IMR-90 (cell line): ENCODE measurements around the gene UNC119. TPM values are rescaled to one million over a fixed set of nuclear protein-coding genes. Genes with fewer than 3 reads are reported as not detected.

Experiments
- ATAC-seq: fragments of 200-7000 bp; cut with Tn5 transposase; 2 replicates; pipeline ENCODE4 v1.9.1; 2020; ENCODE audit warnings: low read depth, mild to moderate bottlenecking, moderate library complexity
- BruUV-seq: library from RNA; stranded (reverse); fragments of 400-500 nt; replicated peaks from 2 replicates; lab custom pipeline; 2021; lab: Mats Ljungman, UMichigan
- CTCF ChIA-PET: fragments of 300-600 bp; formaldehyde crosslinking; extraction: SDS; loops from one replicate; lab custom pipeline; 2021; ENCODE audit warnings: antibody characterized with exemption; lab: Yijun Ruan, JAX
- POLR2A ChIA-PET: fragments of 300-600 bp; sonication (Branson Sonifier 250); formaldehyde crosslinking; loops from one replicate; lab custom pipeline; 2022; ENCODE audit warnings: antibody characterized with exemption; ENCODE audit not compliant: unreplicated experiment; lab: Charles Lee
- DNase-seq: peaks from one replicate; pipeline ENCODE4 v3.0.0; 2013
- H2AFZ ChIP-seq: replicated peaks from 2 replicates; pipeline ENCODE3; 2013; ENCODE audit warnings: low read length, mild to moderate bottlenecking; ENCODE audit not compliant: poor library complexity
- H2AK5ac ChIP-seq: 2 replicates; pipeline ENCODE4 v1.6.1; 2013; ENCODE audit warnings: low read depth, low read length, inconsistent platforms
- H2AK9ac ChIP-seq: replicated peaks from 2 replicates; pipeline ENCODE3; 2013; ENCODE audit warnings: mild to moderate bottlenecking, low read depth, low read length, moderate library complexity; ENCODE audit not compliant: poor library complexity
- H2BK120ac ChIP-seq: 2 replicates; pipeline ENCODE4 v1.6.1; 2013; ENCODE audit warnings: low read depth, low read length, inconsistent platforms
- H2BK15ac ChIP-seq: 3 replicates; pipeline ENCODE4 v1.6.1; 2013; ENCODE audit warnings: low read depth, low read length, inconsistent platforms
- H2BK20ac ChIP-seq: 2 replicates; pipeline ENCODE4 v1.6.1; 2013; ENCODE audit warnings: low read depth, mild to moderate bottlenecking, inconsistent platforms, low read length, moderate library complexity
- H2BK5ac ChIP-seq: 2 replicates; pipeline ENCODE4 v1.6.1; 2013; ENCODE audit warnings: mild to moderate bottlenecking, low read depth, low read length, inconsistent platforms; ENCODE audit not compliant: poor library complexity, severe bottlenecking
- H3K14ac ChIP-seq: replicated peaks from 2 replicates; pipeline ENCODE4 v1.6.1; 2013; ENCODE audit warnings: low read depth, low read length, inconsistent platforms
- H3K18ac ChIP-seq: 2 replicates; pipeline ENCODE4 v1.6.1; 2013; ENCODE audit warnings: low read depth, low read length, control low read depth
- H3K23ac ChIP-seq: 2 replicates; pipeline ENCODE4 v1.6.1; 2013; ENCODE audit warnings: low read depth, low read length, inconsistent platforms
- H3K27ac ChIP-seq: 2 replicates; pipeline ENCODE4 v1.5.1; 2013; ENCODE audit warnings: mild to moderate bottlenecking, control low read depth, low read length; ENCODE audit not compliant: insufficient read depth
- H3K27me3 ChIP-seq: 2 replicates; pipeline ENCODE4 v1.6.1; 2013; ENCODE audit warnings: low read length; ENCODE audit not compliant: control insufficient read depth, insufficient read depth
- H3K36me3 ChIP-seq: 2 replicates; pipeline ENCODE4 v1.6.1; 2013; ENCODE audit warnings: low read length, mixed read lengths; ENCODE audit not compliant: control insufficient read depth, insufficient read depth
- H3K4ac ChIP-seq: 2 replicates; pipeline ENCODE4 v1.6.1; 2013; ENCODE audit warnings: low read depth, low read length, inconsistent platforms
- H3K4me1 ChIP-seq: 2 replicates; pipeline ENCODE4 v1.6.1; 2013; ENCODE audit warnings: low read length, mixed read lengths; ENCODE audit not compliant: control insufficient read depth, insufficient read depth
- H3K4me2 ChIP-seq: 2 replicates; pipeline ENCODE4 v1.6.1; 2013; ENCODE audit warnings: low read depth, mild to moderate bottlenecking, control low read depth, low read length, moderate library complexity
- H3K4me3 ChIP-seq: 2 replicates; pipeline ENCODE4 v1.5.1; 2013; ENCODE audit warnings: low read depth, mild to moderate bottlenecking, control low read depth, low read length, moderate library complexity; ENCODE audit not compliant: insufficient read depth
- H3K56ac ChIP-seq: 2 replicates; pipeline ENCODE4 v1.6.1; 2013; ENCODE audit warnings: low read length, inconsistent platforms; ENCODE audit not compliant: insufficient read depth; ENCODE audit errors: extremely low read depth
- H3K79me1 ChIP-seq, 2 experiments: 2 replicates each; pipeline ENCODE4 v1.6.1; 2013; ENCODE audit warnings: low read length in 2 of 2, inconsistent platforms in 1 of 2, low read depth in 1 of 2
- H3K9ac ChIP-seq: 2 replicates; pipeline ENCODE4 v1.6.1; 2013; ENCODE audit warnings: low read depth, low read length, control low read depth
- H3K9me1 ChIP-seq: 2 replicates; pipeline ENCODE4 v1.6.1; 2013; ENCODE audit warnings: low read length, inconsistent platforms; ENCODE audit not compliant: insufficient read depth
- H3K9me3 ChIP-seq: 2 replicates; pipeline ENCODE4 v1.6.1; 2013; ENCODE audit warnings: low read length; ENCODE audit not compliant: control insufficient read depth, insufficient read depth
- H4K20me1 ChIP-seq: 2 replicates; pipeline ENCODE4 v1.6.1; 2013; ENCODE audit warnings: low read length, inconsistent platforms; ENCODE audit not compliant: insufficient read depth
- H4K5ac ChIP-seq: 2 replicates; pipeline ENCODE4 v1.6.1; 2013; ENCODE audit warnings: mild to moderate bottlenecking, low read depth, low read length, control low read depth
- H4K8ac ChIP-seq, 2 experiments: 2 replicates each; pipeline ENCODE4 v1.6.1; 2013; ENCODE audit warnings: low read depth in 2 of 2, low read length in 2 of 2, control low read depth in 1 of 2, inconsistent platforms in 1 of 2
- H4K91ac ChIP-seq: 2 replicates; pipeline ENCODE4 v1.6.1; 2013; ENCODE audit warnings: low read depth, low read length, inconsistent platforms; ENCODE audit not compliant: insufficient read depth
- BHLHE40 ChIP-seq: fragments of 150-350 bp; IDR thresholded peaks from 2 replicates; pipeline ENCODE4 v1.6.1; 2016; ENCODE audit warnings: mild to moderate bottlenecking, low read depth, low read length
- CHD1 ChIP-seq: IDR thresholded peaks from 2 replicates; pipeline ENCODE4 v1.6.1; 2012; ENCODE audit warnings: low read depth, low read length, improper control_type of control experiment
- FOS ChIP-seq: fragments of 150-350 bp; IDR thresholded peaks from 2 replicates; pipeline ENCODE4 v1.6.1; 2016; ENCODE audit warnings: low read depth, low read length
- MAFK ChIP-seq: IDR thresholded peaks from 2 replicates; pipeline ENCODE4 v1.6.1; 2012; ENCODE audit warnings: low read depth, low read length, improper control_type of control experiment
- MAZ ChIP-seq: IDR thresholded peaks from 2 replicates; pipeline ENCODE4 v1.6.1; 2012; ENCODE audit warnings: low read depth, mild to moderate bottlenecking, low read length, improper control_type of control experiment, moderate library complexity, borderline replicate concordance
- MXI1 ChIP-seq: IDR thresholded peaks from 2 replicates; pipeline ENCODE4 v1.6.1; 2012; ENCODE audit warnings: low read depth, mild to moderate bottlenecking, low read length, moderate library complexity, borderline replicate concordance
- NFE2L2 ChIP-seq: fragments of 150-350 bp; IDR thresholded peaks from 2 replicates; pipeline ENCODE4 v1.6.1; 2016; ENCODE audit warnings: low read depth, mild to moderate bottlenecking, low read length
- POLR2A ChIP-seq: IDR thresholded peaks from 2 replicates; pipeline ENCODE4 v1.6.1; 2012; ENCODE audit warnings: mild to moderate bottlenecking, low read depth, low read length
- RAD21 ChIP-seq: IDR thresholded peaks from 2 replicates; pipeline ENCODE4 v1.6.1; 2012; ENCODE audit warnings: low read length, improper control_type of control experiment
- RCOR1 ChIP-seq: IDR thresholded peaks from 2 replicates; pipeline ENCODE4 v1.6.1; 2012; ENCODE audit warnings: mild to moderate bottlenecking, low read length, improper control_type of control experiment; ENCODE audit not compliant: insufficient replicate concordance
- RFX5 ChIP-seq: IDR thresholded peaks from 2 replicates; pipeline ENCODE4 v1.8.0; 2012; ENCODE audit warnings: low read depth, mild to moderate bottlenecking, low read length, moderate library complexity
- SMC3 ChIP-seq: fragments of 150-350 bp; IDR thresholded peaks from 2 replicates; pipeline ENCODE4 v1.6.1; 2016; ENCODE audit warnings: low read depth, mild to moderate bottlenecking, antibody characterized with exemption, low read length, moderate library complexity
- WGBS, 2 experiments: methylation state at CpG; one replicate each; pipeline versions ENCODE4 v1.1.5 to v1.1.7; 2013; ENCODE audit warnings: missing lambda C conversion rate in 2 of 2; ENCODE audit not compliant: insufficient read length in 1 of 2; ENCODE audit errors: extremely low coverage in 2 of 2; 5-methylcytosine and 5-hydroxymethylcytosine counted together
- dilution Hi-C: fragments of 300-500 bp; cut with HindIII; formaldehyde crosslinking; loops from one replicate; pipeline ENCODE4 v1.14.3; 2018; ENCODE audit warnings: low sequenced_read_pairs; ENCODE audit not compliant: unreplicated experiment
- in situ Hi-C: fragments of 300-500 bp; cut with MboI; formaldehyde crosslinking; loops from 3 replicates; pipeline ENCODE4 v1.14.3; 2019; ENCODE audit warnings: low sequenced_read_pairs, inconsistent platforms, mixed read lengths
- intact Hi-C: fragments of 100-400 bp; cut with micrococcal nuclease; formaldehyde crosslinking; loops from 2 replicates; pipeline ENCODE4 v1.10.0; 2022
- polyA plus RNA-seq, 3 experiments: library from polyadenylated mRNA; depleted of rRNA; stranded (reverse); fragments of >200 nt; gene quantifications; 2 replicates each; pipeline ENCODE4 v1.2.3, GENCODE V29; 2012; ENCODE audit warnings: low replicate concordance in 1 of 3
- total RNA-seq: library from RNA; depleted of rRNA; stranded (reverse); fragments of >200 nt; gene quantifications from 2 replicates; pipeline ENCODE4 v1.2.3, GENCODE V29; 2012
- TF ChIP-seq, protein P1 (sequence below): fragments of 150-350 bp; IDR thresholded peaks from 2 replicates; pipeline ENCODE4 v1.6.1; 2017; ENCODE audit warnings: mild to moderate bottlenecking, antibody characterized with exemption, low read length, low read depth
- TF ChIP-seq, protein P2 (sequence below): fragments of 150-350 bp; IDR thresholded peaks from 2 replicates; pipeline ENCODE4 v1.6.1; 2016; ENCODE audit warnings: low read depth, mild to moderate bottlenecking, low read length, moderate library complexity, borderline replicate concordance
- TF ChIP-seq, protein P3 (sequence below): conservative IDR thresholded peaks from 2 replicates; pipeline ENCODE4 v1.5.1; 2012; ENCODE audit warnings: mild to moderate bottlenecking, low read depth, low read length, improper control_type of control experiment

UNC119 gene
- total and polyA plus RNA-seq, 2 of the 4 experiments (the other 2 are of a cell fraction): 22.4 to 57.4 TPM

DNA sequence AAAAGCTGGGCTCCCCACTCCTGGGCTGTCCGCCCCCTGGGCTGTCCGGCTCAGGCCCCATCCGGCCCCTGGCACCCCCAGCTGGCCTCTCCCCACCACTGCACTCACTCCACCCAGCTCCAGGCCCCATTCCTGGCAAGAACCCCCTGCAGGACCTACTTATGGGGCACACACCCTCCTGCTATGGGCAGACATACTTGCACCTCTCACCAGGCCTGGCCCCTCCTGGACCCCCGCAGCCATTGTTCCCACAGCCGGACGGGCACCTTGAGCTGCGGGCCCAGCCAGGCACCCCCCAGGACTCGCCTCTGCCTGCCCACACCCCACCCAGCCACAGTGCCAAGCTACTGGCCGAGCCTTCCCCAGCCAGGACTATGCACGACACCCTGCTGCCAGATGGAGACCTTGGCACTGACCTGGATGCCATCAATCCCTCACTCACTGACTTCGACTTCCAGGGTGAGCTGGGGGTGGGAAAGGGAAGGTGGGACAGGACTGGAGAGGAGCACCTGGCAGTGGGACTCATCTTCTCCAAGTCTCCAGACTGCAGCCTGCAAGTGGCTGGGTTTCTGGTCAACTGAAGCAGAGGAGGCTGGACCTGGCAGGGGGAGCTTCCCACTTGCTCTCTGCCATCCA lies 17.6 kb downstream of the UNC119 start:
- in situ Hi-C loops: loop anchor here (5.0 kb wide), 1 partner anchor 38 kb away; no protein-coding TSS in a partner anchor
- dilution Hi-C loops: no loop called here
- BruUV-seq: no TSS peak

More for the DNA sequence above, 17.6 kb downstream of the UNC119 start:
- intact Hi-C loops: no loop called here
- Histone ChIP-seq H2AK9ac (no peak overlapping the region), H2BK5ac (no peak overlapping the region), H3K14ac (no peak overlapping the region), H3K4me3 (no peak overlapping the region), H3K4me2 (no peak overlapping the region), H3K56ac (no peak overlapping the region), H3K9me3 (no peaks in the 10 kb centered on the region), H3K4me1 (peaks cover 13% of the 10 kb centered on the region), H4K20me1 (no peaks in the 10 kb centered on the region), H3K9me1 (peaks cover 2% of the 10 kb centered on the region; the same call in 1 of the 2 replicates), H4K5ac (no peak overlapping the region), H3K23ac (no peak overlapping the region), H3K79me1 (no peaks in the 10 kb centered on the region), H3K18ac (no peak overlapping the region), H3K27me3 (peaks cover 35% of the 10 kb centered on the region), H4K8ac (no peak overlapping the region), H2AK5ac (no peak overlapping the region), H2AFZ (no peak overlapping the region), H4K91ac (no peak overlapping the region), H3K36me3 (no peaks in the 10 kb centered on the region), H3K4ac (no peak overlapping the region), H2BK20ac (no peak overlapping the region), H3K9ac (no peak overlapping the region), H2BK15ac (no peak overlapping the region), H2BK120ac (no peak overlapping the region), H3K27ac (no peak overlapping the region)
- POLR2A ChIA-PET: no interaction called here
- WGBS, 2 experiments: 77% methylated on average over 7 of the region's 11 CpGs; no CpG with 5 or more reads in 1 of the 2 experiments
- ATAC-seq: no peak
- TF ChIP-seq POLR2A (no peak), MAFK (no peak), MAZ (no peak), RAD21 (no peak), RFX5 (no peak), FOS (no peak), NFE2L2 (no peak), CHD1 (no peak), RCOR1 (no peak), BHLHE40 (no peak), SMC3 (no peak), MXI1 (no peak)
- TF ChIP-seq, protein P1, sequence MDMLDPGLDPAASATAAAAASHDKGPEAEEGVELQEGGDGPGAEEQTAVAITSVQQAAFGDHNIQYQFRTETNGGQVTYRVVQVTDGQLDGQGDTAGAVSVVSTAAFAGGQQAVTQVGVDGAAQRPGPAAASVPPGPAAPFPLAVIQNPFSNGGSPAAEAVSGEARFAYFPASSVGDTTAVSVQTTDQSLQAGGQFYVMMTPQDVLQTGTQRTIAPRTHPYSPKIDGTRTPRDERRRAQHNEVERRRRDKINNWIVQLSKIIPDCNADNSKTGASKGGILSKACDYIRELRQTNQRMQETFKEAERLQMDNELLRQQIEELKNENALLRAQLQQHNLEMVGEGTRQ: no peak
- TF ChIP-seq, protein P2, sequence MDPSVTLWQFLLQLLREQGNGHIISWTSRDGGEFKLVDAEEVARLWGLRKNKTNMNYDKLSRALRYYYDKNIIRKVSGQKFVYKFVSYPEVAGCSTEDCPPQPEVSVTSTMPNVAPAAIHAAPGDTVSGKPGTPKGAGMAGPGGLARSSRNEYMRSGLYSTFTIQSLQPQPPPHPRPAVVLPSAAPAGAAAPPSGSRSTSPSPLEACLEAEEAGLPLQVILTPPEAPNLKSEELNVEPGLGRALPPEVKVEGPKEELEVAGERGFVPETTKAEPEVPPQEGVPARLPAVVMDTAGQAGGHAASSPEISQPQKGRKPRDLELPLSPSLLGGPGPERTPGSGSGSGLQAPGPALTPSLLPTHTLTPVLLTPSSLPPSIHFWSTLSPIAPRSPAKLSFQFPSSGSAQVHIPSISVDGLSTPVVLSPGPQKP: no peak
- TF ChIP-seq, protein P3, sequence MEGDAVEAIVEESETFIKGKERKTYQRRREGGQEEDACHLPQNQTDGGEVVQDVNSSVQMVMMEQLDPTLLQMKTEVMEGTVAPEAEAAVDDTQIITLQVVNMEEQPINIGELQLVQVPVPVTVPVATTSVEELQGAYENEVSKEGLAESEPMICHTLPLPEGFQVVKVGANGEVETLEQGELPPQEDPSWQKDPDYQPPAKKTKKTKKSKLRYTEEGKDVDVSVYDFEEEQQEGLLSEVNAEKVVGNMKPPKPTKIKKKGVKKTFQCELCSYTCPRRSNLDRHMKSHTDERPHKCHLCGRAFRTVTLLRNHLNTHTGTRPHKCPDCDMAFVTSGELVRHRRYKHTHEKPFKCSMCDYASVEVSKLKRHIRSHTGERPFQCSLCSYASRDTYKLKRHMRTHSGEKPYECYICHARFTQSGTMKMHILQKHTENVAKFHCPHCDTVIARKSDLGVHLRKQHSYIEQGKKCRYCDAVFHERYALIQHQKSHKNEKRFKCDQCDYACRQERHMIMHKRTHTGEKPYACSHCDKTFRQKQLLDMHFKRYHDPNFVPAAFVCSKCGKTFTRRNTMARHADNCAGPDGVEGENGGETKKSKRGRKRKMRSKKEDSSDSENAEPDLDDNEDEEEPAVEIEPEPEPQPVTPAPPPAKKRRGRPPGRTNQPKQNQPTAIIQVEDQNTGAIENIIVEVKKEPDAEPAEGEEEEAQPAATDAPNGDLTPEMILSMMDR: no peak
- no peak for DNase-seq
- CTCF ChIA-PET: interaction anchor here (0.6 to 1.8 kb wide), 3 partner anchors 40 to 118 kb away, joined by 3 to 7 read pairs (median 4); no protein-coding TSS in a partner anchor
